Upper lobe of right lung (tissue), 1 donor: ENCODE measurements around the gene SEBOX. TPM values are rescaled to one million over a fixed set of nuclear protein-coding genes. Genes with fewer than 3 reads are reported as not detected.

ENCODE experiments used
- ATAC-seq: fragments of 200-7000 bp; cut with Tn5 transposase; one replicate; pipeline ENCODE4 v1.9.1; 2020; ENCODE audit warnings: mild to moderate bottlenecking, moderate library complexity
- DNase-seq: peaks from one replicate; pipeline ENCODE4 v3.0.0-alpha.2; 2020
- H3K27ac ChIP-seq: fragments of 200-600 bp; one replicate; pipeline ENCODE4 v1.8.0; 2022
- H3K27me3 ChIP-seq: fragments of 200-600 bp; one replicate; pipeline ENCODE4 v1.8.0; 2022; ENCODE audit warnings: mild to moderate bottlenecking
- H3K36me3 ChIP-seq: fragments of 200-600 bp; one replicate; pipeline ENCODE4 v1.8.0; 2022
- H3K4me1 ChIP-seq: fragments of 200-600 bp; one replicate; pipeline ENCODE4 v1.8.0; 2022
- H3K4me3 ChIP-seq: fragments of 200-600 bp; one replicate; pipeline ENCODE4 v1.8.0; 2022; ENCODE audit warnings: mild to moderate bottlenecking
- H3K9me3 ChIP-seq: fragments of 200-600 bp; one replicate; pipeline ENCODE4 v1.8.0; 2022
- intact Hi-C: fragments of 100-400 bp; cut with DNase I; formaldehyde crosslinking; loops from one replicate; pipeline ENCODE4 v1.11.0; 2022
- total RNA-seq: library from RNA; stranded (reverse); fragmentation: NEBNext Ultra II Directional; extraction: Animal tissue kit (Norgen Biotek cat#: 25700); gene quantifications from one replicate; pipeline ENCODE4 v1.2.1, GENCODE V29; 2021
- TF ChIP-seq, protein P1 (sequence below): fragments of 200-600 bp; IDR thresholded peaks from one replicate; pipeline ENCODE4 v1.8.0; 2022; ENCODE audit warnings: antibody characterized with exemption
- donor health status: DM: no; HTN: yes; CAD: no; lungs with severe emphysema.

The SEBOX gene
- total RNA-seq, 1 donor from 2014 or later = not detected

DNA sequence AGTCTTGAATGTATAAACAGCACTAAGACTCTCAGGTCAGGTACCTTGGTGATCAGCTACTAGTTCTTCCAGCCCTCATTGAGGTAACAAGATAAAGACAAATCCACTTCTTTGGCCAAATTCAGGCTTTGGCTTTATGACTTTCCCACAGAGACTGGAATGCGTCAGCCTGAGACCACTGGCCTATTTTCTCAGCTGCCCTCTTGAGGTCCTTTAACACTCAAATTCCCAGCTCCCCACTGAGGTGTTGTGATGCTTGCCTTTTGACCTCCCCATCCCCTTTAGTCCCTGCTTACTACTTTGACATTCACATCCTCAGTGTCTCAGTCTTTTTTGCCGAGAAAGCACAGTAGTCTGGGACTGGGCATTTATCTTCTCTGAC lies 18.8 kb downstream of the SEBOX start:
- Histone ChIP-seq H3K4me1 (peaks cover 15% of the 10 kb centered on the region), H3K27ac (peak overlapping the region; percentile 8), H3K9me3 (no peaks in the 10 kb centered on the region), H3K4me3 (no peak overlapping the region), H3K36me3 (peaks cover 100% of the 10 kb centered on the region), H3K27me3 (no peaks in the 10 kb centered on the region)
- intact Hi-C loops = no loop called here
- ATAC-seq (no peak), DNase-seq (peak; percentile 4)
- TF ChIP-seq, protein P1, sequence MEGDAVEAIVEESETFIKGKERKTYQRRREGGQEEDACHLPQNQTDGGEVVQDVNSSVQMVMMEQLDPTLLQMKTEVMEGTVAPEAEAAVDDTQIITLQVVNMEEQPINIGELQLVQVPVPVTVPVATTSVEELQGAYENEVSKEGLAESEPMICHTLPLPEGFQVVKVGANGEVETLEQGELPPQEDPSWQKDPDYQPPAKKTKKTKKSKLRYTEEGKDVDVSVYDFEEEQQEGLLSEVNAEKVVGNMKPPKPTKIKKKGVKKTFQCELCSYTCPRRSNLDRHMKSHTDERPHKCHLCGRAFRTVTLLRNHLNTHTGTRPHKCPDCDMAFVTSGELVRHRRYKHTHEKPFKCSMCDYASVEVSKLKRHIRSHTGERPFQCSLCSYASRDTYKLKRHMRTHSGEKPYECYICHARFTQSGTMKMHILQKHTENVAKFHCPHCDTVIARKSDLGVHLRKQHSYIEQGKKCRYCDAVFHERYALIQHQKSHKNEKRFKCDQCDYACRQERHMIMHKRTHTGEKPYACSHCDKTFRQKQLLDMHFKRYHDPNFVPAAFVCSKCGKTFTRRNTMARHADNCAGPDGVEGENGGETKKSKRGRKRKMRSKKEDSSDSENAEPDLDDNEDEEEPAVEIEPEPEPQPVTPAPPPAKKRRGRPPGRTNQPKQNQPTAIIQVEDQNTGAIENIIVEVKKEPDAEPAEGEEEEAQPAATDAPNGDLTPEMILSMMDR = no peak

DNA sequence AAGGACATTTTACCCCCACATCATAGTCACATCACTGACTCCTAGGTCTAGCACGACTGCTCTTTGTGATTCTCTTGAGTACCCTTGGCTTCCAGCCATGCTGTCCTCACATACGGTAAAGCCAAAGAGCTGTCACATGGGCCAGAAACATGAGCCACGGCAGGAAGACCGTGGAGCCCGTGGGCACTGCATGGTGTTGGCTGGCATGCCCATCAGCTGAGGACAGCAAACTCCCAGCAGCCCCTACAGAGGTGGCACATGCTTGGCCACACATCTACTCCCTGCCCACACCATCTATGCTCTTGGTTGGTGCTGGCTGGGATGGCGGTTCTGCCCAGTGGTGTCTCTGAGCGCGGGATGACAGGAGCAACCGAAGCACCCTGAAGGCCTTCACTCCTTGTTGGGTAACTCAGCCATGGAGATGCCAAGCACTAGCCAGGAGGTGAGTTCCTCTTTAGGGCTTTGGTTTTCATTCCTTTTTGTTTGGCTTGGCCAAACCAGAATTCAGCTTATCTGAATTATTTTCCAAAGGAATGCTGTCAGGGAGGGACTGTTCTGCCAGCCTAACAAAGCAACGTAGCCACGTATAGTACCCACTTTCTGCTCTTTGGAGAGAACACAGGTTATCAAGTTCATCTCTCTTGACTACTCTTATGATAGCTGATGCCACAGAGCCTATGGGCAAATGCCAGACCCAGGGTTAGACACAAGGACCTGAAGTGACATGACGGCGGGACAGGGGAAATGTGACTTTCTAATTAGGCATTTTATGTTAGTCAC lies 19.4 kb downstream of the SEBOX start:
- ATAC-seq = peak; percentile 70
- Histone ChIP-seq H3K9me3 (no peaks in the 10 kb centered on the region), H3K27me3 (no peaks in the 10 kb centered on the region), H3K4me1 (peaks cover 15% of the 10 kb centered on the region), H3K27ac (no peak overlapping the region), H3K36me3 (peaks cover 100% of the 10 kb centered on the region), H3K4me3 (no peak overlapping the region)
- TF ChIP-seq, protein P1 = no peak
- no peak for DNase-seq
- intact Hi-C loops = no loop called here

DNA sequence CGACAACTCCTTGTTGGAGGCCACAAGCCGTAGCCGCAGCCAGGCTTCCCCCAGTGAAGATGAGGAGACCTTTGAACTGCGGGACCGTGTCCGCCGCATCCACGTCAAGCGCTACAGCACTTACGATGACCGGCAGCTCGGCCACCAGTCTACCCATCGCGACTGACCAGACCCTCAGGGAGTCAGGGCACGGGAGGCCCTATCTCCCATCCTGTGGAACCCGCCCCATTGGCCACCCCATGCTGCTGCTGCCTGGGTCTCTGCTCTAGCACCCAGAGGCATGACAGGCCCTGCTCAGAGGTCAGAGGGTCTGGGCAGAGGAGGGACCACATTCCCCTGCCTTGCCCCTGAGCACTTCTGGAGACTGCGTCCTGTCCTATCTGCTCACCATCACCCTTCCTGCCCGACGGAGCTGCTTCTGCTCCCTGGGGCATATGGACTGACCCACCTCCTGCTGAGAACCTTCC lies 20.5 kb downstream of the SEBOX start:
- TF ChIP-seq, protein P1 = no peak
- peaks cover 15% of the 10 kb centered on the region for H3K4me1 ChIP-seq
- no peak overlapping the region for H3K4me3 ChIP-seq
- intact Hi-C loops = no loop called here
- no peaks in the 10 kb centered on the region for H3K27me3 ChIP-seq
- no peaks in the 10 kb centered on the region for H3K9me3 ChIP-seq
- H3K27ac ChIP-seq = no peak overlapping the region
- DNase-seq = no peak
- no peak for ATAC-seq
- H3K36me3 ChIP-seq = peaks cover 100% of the 10 kb centered on the region

DNA sequence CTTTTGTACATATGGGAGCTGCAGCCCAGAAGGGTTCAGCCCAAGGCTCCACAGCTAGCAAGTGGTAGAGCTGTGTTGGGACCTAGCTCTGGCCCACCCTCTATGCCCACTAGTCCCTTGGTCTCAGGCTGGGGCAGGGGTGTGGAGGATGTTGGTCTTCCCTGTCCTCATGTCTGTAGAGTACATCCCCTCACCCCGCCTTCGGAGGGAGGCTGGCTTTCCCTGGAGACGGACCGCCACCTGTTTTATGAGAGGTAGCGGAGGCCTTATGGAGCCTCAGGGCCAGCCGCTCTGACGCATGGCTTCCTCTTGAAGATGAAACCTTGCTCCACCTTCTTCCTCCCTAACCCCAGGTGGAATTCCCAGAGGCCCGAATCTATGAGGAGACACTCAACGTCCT lies 21.0 kb downstream of the SEBOX start:
- intact Hi-C loops = no loop called here
- Histone ChIP-seq H3K4me1 (peaks cover 15% of the 10 kb centered on the region), H3K27ac (no peak overlapping the region), H3K27me3 (no peaks in the 10 kb centered on the region), H3K9me3 (no peaks in the 10 kb centered on the region), H3K36me3 (peaks cover 98% of the 10 kb centered on the region), H3K4me3 (no peak overlapping the region)
- TF ChIP-seq, protein P1 = no peak
- DNase-seq (no peak), ATAC-seq (no peak)

DNA sequence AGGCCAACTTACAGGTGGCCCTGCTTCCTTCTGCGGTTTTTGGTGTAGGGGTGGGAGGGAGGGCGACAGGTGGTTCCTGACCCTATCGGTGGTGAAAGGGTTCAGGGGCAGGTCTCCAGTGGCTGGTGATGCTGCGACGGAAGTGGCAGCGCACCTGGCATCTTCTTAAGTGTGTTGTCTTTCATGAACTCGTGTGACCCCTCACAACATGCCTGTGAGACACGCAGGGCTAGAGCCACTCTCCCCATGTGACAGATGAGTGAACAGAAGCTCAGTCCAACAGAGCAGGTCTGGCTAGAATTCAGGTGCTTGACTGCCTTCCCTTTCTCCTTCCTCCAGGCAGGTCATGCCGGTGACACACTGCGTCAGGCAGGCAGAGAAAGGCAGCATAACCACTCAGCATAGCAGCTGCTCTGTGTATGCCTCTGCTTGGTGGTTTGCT lies 21.5 kb downstream of the SEBOX start:
- Histone ChIP-seq H3K4me3 (no peak overlapping the region), H3K36me3 (peaks cover 93% of the 10 kb centered on the region), H3K9me3 (no peaks in the 10 kb centered on the region), H3K27me3 (no peaks in the 10 kb centered on the region), H3K27ac (no peak overlapping the region), H3K4me1 (peaks cover 15% of the 10 kb centered on the region)
- ATAC-seq (no peak), DNase-seq (no peak)
- TF ChIP-seq, protein P1 = no peak
- intact Hi-C loops = no loop called here
